ENCODE results near the gene FOXP4.
A peak's percentile ranks its signal among the peaks of the same experiment; 100 is the strongest.

Gene FOXP4

DNA sequence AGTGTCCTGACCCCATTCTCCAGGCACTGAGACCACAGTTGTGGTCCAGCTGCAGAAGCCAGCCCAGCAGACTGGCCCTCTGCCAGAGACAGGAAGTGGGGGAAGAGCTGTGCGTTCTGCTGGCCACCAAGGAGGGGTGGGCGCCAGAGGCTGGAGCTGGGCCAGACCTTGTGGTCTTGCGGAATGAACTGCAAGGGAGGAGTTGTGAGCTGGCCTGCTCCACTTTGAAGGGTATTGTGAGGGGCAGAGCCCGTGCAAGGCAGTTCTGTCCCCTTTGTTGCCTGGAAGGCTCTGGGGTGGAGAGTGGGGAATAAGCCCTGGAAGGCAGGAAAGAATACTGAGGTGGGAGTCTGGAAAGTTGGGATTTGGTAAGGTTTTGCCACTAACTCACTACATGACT is 88.5 kb downstream of the FOXP4 start:
- no peak for DNase-seq

DNA sequence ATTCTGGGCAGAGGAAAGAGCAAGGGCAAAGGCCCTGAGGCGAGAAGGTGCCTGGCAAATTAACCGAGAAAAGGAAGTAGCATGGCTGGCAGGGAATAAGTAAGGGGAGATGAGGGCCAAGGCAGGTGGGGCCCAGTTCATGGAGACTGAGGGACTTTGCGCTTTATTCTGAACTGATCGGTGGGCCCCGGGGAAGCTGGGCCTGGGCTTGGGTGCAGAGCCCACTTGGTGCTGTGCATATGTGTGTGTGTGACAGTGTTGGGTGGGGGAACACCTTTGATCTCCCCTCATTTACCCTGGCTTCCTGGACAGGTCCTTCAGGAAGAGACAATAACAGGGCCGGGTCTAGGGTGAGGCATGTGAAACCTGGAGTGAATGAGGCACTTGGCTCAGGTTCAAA is 89.2 kb downstream of the FOXP4 start:
- no peak for DNase-seq

DNA sequence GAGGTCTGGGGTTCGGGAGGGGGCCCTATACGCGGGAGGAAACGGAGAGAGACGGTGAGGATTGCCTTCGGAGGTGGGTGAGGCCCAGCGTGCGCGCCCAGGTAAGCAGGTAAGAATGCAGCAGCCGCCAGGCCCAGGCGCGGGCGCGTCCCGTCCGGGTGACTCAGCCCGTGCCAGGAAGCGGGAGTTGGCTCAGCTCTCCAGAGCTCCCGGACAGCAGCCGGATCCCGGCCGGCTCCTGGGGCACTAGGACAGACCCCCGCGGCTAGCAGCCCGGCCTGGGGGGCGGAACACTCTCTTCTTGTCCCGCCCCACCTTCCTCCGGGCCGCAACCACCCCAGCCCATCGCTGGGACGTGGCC is 90.6 kb downstream of the FOXP4 start:
- DNase-seq, result no peak

DNA sequence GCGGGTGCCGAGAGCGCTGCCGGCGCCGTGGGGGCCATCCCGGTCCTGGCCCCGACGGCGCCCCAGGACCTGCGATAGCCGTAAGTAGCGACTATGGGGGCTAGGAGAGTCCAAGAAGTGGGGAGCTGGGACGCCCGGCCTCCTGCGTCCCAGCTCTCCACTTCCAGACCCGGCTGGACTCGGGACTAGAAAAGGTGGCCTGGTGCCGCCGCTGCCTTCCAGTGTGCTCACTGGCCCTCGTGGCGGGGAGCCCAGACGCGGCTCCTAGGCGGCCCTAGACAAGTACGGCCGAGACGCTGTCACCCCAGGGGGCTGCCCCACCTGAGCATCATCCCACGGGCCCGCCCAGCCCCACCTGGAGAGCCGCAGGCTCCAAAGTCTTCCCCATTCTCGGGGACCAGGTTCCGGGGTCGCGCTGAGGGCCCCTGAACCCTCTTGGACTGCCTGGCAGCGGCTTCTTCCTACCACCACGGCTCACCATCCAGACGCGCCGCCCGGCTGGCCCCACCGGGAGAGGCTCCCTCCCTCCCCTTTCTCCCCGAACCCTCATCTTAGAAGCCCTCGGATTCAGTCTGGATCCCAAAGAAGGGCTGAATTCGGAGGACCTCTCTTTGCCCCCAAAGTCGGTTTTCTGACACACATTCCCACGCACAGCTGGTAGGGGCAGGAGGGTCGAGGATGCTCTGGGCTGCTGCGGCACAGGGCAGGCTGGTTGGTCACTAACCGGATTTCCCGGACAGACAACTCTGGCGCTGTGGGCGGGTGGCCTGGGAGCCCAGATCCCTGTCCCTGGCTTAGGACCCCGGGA is 91.2 kb downstream of the FOXP4 start:
- DNase-seq, result no peak

DNA sequence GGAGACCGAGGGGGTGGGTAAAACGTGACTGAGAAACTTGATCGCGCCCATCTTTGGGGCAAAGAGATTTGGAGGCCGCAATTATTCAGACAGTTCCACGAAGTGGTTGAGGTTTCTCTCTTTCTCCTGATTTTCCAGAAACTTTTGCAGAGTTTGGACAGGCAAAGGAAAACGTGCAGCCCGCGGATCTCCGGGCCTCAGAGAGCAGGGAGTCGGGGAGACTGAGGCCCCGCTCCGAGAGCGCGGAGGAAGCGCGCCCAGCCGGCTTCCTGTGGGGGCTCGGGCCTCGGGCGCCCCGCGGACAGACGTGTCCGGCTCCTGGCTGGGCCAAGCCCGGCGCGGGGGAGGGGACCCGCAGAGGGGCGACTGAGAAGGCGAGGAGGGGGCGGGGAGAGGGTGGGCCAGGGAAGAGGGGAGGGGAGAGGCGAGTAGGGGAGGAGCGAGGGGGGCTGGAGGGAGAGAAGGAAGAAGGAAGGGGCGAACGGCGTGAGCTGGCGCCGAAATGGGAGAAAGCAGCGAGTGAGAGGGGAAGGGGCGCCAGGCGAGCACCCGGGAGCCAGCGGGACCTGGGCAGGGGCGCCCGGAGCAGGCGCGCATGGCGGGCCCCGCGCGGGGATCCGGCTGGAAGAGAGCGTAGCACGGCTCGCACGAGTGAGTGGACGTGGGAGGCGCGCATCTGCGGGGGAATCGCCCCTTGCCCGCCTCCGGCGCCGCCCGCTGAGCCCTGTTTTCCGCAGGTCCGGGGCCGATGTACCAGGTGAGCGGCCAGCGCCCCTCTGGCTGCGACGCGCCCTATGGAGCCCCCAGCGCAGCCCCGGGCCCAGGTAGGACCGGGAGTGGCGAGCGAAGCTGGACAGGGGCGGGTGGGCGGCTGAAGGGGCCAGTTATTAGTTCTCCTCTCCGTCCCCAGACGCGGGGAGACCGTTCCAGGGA is 92.1 kb downstream of the FOXP4 start, which contains the start of gene MDFI:
MDFI (plus strand) TSS at position 467 of the 933 bp plus-strand sequence; CDS start at position 749, 282 bp downstream.
- DNase-seq, result no peak

DNA sequence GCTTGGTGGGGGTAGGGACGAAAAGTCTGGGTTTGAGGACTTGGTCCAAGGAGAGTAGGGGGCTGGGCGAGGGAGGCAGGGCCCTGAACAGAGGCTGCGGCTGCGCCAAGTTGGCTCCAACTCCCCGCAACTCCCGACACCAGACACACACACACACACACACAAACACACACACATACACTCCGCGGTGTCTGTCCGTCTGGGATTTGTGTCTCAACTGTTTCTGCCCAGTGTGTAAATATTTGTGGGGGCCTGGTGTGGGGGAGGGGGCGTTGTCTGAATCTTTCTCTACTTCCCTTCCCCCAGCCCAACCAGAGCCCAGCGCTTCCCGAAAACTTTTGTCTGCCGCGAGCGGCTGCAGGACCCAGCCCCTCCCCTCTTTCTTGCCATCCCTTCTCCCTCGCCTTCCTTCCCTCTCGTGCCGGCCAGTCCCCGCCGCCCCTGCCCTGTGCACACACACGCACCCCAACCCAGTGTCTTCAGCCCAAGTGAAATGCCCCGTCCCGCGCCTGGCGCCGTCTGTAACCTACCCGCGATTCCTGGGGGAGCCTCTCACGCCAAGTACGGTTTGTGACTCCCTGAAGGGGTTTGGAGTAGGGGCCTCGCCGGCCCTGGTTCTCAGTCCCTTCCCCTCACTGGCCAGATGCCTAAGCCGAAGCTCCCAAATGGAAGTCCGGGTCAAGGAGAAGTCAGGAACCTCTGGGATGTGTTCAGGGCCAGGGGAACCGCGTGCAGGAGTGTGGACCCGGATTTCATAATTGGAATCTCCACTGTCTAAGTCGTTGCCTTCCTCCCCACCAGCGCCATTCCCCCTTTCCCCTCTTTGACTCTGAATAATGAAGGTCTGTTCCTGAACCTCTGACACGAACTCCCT is 93.0 kb downstream of the FOXP4 start:
- no peak for DNase-seq

DNA sequence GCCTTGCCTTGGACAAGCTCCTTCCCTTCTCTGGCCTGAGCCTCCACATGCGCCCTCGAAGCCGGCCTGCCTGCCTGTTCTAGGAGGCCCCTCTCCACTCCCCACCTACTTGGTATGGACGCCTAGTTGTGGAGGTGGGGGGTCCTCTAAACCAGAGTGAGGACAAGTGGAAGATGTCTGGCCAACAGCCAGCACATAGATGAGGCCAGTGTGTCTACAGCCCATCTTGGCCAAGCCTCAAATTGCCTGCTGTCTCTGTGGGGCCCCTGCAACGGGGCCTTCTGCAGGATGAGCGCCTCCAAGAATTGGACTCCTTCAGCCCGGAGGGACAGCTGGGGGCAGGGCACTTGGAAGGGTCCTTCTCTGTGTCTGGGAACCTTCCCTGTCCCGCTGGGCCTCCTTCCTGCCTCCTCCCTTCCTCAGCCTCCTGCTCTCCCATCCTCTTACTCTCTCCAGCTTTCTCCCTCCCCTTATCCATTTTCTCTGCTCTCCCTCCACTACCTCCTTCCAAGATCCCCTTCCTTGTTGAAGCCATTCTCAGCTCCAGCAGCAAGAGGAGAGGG is 93.7 kb downstream of the FOXP4 start:
- no peak for DNase-seq

DNA sequence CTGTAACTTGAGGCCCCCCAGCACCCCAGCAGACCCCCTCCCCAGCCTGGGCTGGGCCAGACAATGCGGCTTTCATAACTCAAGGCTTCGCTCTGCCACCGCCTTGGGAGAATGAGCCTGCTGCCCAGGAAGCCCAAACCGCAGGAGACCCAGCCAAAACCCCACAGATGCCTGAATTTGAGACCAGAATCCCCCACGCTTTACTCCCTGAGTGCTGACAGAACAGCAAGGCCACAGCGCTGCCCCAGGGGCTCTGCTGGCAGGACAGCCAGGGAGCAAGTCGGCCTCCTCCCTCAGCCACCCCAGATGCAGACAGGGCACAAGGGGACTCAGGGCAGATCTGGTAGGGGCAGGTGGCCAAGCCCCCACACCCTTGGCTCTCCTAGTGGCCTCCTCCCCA is 94.2 kb downstream of the FOXP4 start:
- no peak for DNase-seq

DNA sequence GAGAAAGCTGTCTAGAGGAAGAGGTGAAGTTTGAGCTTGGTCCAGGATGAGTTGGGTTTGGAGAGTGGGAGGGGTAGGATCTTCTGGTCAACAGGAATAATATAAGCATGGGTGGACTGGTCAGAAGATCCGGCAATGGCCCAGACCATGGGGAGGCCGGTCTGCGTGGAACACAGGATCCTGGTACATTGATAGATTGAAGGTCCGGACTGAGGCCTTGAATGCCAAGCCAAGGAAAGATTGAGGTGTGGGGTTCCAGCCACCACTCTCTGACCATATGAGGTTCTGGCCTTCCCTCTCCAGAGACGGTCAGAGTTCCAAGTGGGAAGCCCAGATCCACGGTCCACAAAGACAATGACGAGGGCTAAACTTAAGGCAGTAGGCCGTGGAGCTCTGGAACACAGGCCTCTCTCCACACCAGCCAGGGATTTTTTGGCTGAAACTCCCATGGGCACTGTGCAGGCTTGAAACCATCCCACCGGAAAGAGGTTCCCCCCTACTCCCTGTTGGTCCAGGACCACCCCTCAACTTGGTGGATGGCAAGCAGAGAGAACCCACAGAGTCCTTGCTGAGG is 95.3 kb downstream of the FOXP4 start:
- DNase-seq, result no peak

DNA sequence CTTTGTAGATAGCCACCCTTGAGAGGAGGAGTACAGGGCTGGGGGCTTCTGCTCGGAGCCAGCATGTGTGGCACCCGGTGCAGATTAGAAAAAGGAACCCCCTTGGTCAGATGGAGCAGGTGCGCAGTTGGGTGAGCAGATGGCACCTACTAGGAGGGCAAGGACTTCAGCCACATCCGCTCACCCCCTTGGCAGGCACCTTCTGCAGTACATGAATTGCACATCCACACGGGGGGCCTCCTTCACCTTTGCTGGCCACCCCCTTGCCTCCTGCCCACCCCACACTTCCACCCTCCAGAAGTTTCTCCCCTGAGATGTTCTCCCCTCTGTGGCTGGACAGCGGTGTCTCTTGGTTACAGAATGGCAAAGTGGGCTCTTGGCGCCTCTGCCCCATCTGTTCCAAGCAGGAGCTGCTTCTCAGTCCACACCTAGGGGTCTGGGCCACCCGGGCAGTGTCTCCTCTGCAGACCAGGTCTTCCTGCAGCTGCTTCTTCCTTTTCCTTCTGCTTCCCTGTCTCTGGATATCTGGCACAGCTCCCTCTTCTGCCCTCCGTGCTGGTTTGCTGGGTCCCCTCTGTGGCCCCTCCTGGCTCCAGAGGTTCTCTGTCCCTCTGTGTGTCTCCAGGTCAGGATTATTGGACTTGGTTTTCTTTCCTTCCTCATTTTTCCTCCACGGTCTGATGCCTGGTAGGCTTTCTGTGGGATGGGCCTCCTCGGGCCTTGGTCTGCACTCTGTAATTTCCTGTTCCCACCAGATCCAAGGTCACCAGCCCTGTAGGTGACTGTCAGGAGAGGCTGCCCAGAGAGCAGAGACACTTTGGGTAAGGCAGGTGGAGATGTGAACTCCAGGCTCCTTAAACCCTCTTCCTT is 96.1 kb downstream of the FOXP4 start:
- no peak for DNase-seq

DNA sequence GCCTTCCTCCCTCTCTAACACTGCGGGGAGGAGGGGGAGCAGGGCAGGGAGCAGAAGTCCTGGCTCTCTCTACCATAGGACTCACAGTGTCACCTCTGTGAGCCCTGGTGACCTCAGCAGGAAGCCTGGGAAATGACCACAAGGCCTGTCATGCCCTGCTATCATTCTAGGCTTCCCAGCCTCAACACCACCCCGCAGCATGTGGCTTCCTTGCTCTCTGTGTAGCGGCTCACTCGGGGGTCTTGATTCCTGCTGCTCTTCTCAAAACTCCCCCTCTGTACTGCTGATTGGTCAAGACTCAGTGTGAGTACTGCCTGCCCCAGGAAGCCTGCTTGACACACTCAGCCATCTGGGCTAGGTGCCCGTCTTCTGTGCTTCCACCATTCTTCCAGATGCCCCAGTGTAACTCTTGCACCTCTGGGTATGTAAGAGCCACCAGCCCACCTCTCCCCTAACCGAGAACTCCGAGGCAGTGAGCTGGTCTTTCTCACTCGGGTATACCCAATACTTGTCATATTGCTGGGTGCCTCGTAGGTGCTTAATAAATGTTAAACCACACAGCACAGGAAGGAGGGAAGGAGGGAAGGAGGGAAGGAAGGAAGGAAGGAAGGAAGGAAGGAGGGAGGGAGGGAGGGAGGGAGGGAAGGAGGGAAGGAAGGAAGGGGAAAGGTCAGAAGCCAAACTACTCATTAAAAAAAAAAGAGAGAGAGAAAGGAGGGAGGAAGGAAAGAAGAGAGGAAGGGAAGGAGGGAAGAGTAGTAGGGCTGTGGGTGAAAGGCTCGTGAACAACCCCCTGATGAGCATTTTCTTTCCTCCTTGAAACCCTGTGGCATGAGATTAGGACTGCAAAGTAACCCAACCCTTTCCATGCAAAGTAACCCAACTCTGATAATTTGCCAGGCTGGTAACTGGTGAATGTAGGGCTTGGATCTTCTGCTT is 97.0 kb downstream of the FOXP4 start:
- DNase-seq, result no peak

DNA sequence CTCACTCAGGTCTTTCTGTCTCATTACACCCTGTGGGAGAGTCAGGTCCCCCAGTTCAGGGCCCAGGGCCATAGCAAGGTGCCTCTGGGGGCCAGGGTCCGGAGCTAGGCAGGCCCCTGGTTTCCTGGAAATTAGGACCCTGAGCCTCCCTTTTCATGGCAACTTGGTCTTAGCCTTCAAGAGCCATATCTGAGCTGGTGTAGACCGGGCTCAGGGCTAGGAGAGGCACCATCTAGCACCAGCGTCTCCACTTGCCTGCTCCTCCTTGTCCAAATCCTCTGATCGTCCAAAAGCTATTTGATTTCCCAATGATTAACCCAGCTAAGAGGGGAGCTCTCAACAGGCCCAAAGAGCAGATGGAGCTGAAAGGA is 97.7 kb downstream of the FOXP4 start:
- DNase-seq, result no peak

DNA sequence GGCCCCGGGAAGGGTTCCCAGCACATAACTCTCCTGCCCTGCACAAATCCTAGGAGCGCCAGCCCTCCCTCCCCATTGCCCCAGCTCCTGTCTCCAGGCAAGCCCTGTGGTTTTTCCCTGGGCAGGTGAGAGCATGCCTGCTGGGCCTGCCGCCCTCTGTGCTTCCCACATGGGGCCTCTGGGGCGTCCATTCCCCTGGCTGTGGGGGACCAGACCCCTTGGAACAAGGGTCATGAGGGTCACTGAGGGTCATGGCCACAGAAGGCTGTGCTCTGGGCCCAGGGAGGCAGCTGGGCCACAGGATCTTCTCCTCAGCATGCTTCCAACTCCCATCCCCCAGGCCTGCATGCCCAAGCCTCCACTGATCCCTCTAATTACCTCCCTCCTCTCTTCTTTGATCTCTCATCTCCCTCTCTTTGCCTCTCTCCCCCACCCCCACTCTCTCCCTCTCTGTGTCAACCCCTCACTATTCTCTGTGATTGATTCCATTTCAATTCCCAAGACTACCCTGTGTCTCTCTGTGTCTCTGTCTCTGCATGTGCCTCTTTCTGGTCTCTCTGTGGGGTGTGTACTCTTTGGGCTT is 98.2 kb downstream of the FOXP4 start:
- peak; percentile 10 for DNase-seq

DNA sequence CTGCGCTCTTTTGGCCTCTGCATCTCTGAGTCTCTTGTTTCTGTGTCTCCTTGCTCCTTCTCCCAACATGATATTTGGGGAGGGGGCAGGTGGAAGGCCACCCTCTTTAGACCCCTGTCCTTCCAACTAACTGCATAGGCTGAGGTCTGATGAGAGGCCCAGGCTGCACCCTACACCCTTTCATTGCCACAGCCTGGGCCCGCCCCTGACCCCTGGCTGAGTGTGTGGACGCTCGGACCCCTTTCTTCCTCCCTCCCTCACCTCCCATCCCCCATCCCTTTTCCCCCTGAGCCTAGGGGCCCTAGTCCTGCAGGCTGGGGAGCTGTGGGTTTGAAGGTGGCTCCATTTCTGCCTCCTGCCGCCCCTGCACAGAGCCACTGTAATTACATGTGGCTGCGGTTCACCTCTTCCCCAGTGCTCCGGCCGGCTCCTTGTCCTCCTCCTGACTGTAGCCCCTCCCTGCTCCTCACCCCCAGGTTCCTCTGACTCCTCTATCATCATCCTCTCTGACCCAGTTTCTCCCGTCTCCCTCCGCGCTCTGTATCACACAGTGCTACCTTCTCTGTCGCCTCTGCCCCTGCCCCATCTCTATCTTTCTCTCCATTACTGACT is 98.9 kb downstream of the FOXP4 start:
- no peak for DNase-seq

DNA sequence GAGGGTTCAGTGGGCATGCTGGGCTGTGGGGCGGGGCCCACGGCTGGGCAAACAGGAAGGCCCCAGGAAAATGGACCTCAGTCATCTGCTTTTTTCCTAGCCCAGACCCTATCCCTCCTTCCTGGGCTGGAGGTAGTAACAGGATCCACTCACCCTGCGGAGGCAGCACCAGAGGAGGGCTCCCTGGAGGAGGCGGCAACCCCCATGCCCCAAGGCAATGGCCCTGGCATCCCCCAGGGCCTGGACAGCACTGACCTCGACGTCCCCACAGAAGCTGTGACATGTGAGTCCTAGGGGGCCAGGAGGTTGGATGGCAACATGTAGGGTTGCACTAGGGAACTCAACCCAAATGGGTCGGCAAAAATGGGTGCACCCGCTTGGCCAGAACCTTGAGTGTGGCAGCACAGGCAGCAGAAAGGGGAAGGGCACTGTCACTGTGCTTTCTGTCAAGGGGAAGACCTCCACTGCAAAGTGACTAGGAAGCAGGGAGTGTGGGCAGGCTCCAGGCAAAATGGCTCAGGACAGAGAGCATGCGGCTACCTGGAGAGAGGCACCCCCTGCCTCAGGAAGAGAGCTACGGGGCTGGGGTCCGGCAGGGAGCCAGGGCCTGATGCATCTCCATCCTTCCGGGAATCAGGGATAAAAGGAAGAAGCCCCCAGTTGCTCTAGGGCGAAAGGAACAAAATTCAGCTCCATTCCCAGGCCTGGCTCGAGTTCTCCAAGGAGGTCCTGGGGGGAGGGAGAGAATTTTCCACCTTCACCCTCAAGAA is 100.0 kb downstream of the FOXP4 start:
- DNase-seq, result no peak

DNA sequence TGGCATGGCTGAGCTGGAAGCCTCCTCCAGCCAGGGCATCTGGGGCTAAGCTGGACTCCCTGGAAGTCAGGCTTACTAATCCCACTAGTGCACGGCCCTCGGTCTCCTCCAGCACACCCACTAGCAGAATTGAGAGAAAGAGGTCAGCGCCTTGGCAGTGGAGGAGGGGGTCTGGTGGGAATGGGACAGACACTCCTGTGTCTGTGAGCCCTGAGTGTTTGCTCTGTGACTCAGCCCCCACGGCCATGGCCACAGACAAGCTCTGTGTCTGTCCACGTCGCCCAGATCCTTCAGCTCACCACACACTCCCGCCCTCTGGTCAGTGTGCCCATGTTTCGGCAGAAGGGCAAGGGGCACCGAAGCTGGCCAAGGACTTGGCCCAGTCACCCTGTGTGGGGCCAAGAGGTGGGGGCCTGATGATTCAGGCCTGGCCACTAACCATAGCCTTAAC is 100.9 kb downstream of the FOXP4 start:
- no peak for DNase-seq

DNA sequence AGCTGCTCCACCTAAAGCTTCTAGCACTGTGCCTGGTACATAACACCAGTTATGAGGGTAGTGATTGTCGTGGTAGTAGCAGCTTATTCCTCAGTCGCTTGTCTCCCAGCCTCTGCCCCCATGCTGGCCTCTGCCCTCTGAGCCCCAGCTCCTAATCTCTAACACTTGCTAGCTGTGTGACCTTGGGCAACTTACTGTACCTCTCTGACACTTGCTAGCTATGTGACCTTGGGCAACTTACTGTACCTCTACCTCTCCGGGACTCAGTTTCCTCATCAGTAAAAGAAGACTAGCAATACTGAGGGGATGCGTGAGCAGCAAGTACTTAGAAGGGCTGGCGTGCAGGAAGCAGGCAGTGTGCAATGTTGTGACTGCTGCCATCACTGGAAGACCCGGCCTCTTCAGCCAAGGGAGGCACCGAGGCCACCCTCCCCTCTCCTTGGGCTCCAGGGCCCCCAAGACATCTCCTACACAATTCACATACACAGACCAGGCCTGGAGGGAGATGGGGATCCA is 101.9 kb downstream of the FOXP4 start:
- DNase-seq, result no peak

DNA sequence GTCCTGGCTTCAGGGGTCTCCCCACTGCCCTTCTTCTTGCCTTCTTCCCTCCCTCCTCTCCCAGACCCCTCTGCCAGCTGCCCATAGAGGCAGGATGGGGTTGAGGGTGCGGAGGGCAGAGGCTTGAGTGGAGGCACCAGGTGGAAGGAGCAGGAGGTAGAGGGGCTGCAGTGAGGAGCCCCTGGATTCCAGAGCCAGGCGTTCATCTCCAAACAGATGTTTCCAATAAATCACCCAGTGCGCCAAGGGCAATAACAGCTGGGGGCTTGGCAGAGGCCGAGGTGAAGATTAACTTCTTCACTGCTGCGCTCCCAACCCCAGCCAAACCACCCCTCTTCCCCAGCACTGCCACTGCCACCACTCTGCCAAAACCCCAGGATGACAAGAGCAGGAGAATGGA is 102.7 kb downstream of the FOXP4 start:
- DNase-seq, result no peak

Data from NCI-H526 treated with DMSO at 0.1 percent for 48 hours (cell line).